ENCODE results near the gene MRPS15.
A peak's percentile ranks its signal among the peaks of the same experiment; 100 is the strongest.

Gene MRPS15

DNA sequence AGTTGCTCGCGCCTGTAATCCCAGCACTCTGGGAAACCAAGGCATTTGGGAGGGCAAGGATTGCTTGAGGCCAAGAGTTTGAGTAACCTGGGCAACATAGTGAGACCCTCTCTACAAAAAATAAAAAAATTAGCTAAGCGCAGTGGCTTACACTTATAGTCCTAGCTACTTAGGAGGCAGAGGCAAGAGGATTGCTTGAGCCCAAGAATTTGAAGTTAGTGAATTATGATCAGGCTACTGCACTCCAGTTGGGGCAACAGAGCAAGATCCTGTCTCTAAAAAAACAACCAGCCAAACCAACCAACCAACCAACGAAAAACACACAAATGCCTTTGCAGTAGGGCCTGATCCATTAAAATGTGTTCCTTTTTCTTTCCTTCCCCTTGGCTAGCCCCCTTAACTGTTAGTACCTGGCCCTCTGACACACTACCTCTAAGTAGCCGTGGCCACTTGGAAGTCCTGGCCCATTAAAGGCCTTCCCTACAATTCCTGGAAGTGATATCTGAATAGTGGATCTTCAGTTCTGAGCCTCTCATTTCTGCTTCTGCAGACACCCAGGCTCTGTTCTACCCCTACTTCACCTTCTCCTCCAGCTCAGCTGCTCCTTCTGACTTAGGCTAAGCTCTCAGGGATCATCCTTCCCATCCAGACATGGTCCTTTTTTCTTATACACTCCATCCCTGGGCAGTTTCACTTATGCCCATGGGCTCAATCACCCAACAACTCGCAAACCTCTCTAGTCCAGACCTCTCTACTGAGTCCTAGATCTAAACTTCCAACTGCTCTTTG lies 10.4 kb downstream of the MRPS15 start:
- no peak for DNase-seq (ENCODE audit: low read depth)
- TF ChIP-seq, protein P1, sequence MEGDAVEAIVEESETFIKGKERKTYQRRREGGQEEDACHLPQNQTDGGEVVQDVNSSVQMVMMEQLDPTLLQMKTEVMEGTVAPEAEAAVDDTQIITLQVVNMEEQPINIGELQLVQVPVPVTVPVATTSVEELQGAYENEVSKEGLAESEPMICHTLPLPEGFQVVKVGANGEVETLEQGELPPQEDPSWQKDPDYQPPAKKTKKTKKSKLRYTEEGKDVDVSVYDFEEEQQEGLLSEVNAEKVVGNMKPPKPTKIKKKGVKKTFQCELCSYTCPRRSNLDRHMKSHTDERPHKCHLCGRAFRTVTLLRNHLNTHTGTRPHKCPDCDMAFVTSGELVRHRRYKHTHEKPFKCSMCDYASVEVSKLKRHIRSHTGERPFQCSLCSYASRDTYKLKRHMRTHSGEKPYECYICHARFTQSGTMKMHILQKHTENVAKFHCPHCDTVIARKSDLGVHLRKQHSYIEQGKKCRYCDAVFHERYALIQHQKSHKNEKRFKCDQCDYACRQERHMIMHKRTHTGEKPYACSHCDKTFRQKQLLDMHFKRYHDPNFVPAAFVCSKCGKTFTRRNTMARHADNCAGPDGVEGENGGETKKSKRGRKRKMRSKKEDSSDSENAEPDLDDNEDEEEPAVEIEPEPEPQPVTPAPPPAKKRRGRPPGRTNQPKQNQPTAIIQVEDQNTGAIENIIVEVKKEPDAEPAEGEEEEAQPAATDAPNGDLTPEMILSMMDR (conservative IDR thresholded peaks at IDR 0.05; ENCODE audit: low read length): no peak
- H3K4me3 ChIP-seq (ENCODE audit: low read length): no peak overlapping the region

DNA sequence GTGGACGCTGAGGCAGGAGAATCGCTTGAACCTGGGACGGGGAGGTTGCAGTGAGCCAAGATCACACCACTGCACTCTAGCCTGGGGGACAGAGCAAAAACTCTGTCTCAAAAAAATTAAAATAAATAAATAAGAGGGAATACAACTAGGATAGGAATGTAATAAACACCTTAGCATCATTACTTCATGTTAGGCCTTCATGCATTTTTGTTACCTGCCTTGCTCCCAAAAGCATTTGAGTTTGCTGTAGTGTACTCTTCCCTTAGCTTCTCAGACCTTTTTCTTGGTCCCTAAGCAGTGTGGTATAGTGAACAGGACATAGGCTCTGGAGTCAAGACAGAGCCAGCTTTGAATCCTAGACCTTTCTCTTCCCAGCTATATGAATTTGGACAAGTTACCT lies 11.1 kb downstream of the MRPS15 start:
- no peak overlapping the region for H3K4me3 ChIP-seq (ENCODE audit: low read length)
- TF ChIP-seq, protein P1 (conservative IDR thresholded peaks at IDR 0.05; ENCODE audit: low read length): no peak
- DNase-seq (ENCODE audit: low read depth): no peak

DNA sequence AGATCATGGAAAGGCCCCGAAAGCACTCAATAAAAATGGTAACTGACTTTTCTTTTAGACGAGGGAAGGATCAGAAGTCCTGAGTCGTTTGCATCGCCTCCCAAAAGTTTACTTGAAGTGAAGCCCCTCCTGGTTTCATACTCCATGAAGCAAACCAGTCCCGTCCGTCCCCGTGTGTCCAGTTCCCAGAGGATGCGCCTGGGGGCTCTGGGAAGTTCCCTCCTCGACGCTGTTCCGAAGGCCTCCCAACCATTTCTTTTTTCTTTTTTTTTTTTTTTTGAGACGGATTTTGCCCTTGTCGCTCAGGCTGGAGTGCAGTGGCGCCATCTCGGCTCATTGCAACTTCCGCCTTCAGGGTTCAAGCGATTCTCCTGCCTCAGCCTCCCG lies 13.3 kb downstream of the MRPS15 start:
- DNase-seq (ENCODE audit: low read depth): no peak
- TF ChIP-seq, protein P1 (conservative IDR thresholded peaks at IDR 0.05; ENCODE audit: low read length): no peak
- H3K4me3 ChIP-seq (ENCODE audit: low read length): peak overlapping the region; percentile 81

DNA sequence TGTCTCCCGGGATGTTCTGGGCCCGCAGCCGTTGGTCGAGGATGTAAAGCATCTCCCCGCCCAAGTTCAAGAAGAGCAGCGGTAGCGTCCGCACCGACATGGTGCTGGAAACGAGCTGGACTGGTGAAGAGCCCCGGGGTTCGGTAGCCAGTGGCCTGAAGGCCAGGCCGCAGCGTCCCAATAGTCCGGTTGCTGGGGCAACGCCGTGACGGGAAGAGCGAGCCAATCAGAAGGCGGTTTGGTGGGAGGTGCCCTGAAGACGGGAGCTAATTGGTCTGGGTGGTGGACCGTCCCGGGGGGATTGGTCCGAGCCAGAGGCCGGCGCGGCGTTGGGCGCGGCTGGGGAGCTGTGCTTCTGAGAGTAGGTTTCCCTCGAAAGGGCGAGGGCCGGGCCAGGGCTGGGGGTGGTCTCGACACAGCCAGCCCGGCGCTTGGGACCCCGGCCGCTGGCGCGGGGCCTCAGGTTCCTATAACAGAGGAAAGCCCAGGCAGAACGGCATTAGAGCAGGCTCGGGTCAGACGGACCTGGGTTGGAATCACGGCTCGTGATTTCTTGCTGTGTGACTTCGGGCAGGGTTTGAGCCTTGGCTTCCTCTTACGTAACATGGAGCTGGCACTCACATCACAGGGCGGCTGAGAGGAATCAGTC lies 13.8 kb downstream of the MRPS15 start, which contains the start of gene OSCP1:
Gene OSCP1 (minus strand): TSS at position 182 of the 649 bp plus-strand sequence. CDS start 82 bp downstream, at position 100.
- TF ChIP-seq, protein P1 (conservative IDR thresholded peaks at IDR 0.05; ENCODE audit: low read length): no peak
- H3K4me3 ChIP-seq (ENCODE audit: low read length): peak within 1 kb of the TSS; percentile 81
- peak; percentile 96 for DNase-seq (ENCODE audit: low read depth)

DNA sequence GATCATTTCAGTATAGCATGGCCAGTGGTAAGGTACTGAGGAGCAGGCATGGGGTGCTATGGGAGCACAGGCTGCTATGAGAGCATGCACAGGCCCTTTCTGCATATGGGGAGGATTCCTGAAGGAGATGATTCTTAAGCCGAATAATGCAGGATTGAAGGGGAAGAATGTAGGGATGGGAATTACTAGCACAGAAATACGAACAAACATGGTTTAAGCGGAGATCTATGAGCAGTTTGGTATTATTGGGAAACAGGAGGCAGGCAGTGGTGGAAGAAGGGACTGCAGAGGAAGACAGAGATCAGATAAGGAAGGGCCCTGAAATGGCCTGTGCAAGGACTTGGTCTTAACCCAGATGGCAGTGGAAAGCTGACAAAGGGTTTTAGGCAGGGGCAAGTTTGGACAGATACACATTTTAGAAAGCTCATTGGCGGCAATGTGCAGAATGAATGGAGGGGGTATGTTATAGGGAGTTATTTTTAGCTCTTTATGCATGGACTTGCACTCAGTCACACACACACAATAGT lies 15.6 kb downstream of the MRPS15 start:
- no peak for DNase-seq (ENCODE audit: low read depth)
- no peak overlapping the region for H3K4me3 ChIP-seq (ENCODE audit: low read length)
- TF ChIP-seq, protein P1 (conservative IDR thresholded peaks at IDR 0.05; ENCODE audit: low read length): 0 out of 2 replicates have a peak, but pooled peaks have one; percentile 3

DNA sequence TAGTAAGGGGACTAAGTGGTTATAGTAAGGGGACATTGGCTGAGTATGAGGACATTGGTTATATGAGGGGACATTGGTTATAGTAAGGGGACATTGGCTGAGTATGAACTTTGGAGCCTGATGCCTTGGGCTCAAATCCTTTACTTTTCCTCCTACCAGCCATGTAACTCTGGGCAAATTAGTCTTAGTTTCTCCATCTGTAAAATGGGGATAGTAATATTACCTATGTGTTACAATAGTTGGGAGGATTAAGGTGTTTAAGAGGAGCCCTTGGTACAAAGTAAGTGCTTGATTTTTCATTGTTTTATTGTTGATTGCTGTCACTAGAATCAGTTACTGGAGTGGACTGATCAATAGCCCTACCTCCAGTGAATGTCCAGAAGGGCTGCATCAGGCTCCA lies 16.7 kb downstream of the MRPS15 start:
- TF ChIP-seq, protein P1 (conservative IDR thresholded peaks at IDR 0.05; ENCODE audit: low read length): no peak

More for the DNA sequence above, 16.7 kb downstream of the MRPS15 start:
- DNase-seq (ENCODE audit: low read depth): no peak
- H3K4me3 ChIP-seq (ENCODE audit: low read length): no peak overlapping the region

All from AG10803 (cell line).